ENCODE data around the gene C12orf75. TPM values are rescaled to one million over a fixed set of nuclear protein-coding genes. Genes with fewer than 3 reads are reported as not detected.

Gene C12orf75
- total RNA-seq, 1 donor = 130 TPM

GRCh38 chr12:105419606-105420005 lies 89.1 kb downstream of the C12orf75 start:
- no peak overlapping the region for H3K4me3 ChIP-seq (ENCODE audit: low read depth, low read length)
- TF ChIP-seq CTCF (IDR thresholded peaks at IDR 0.05; ENCODE audit: insufficient read depth, low read length) = no peak
- no peak for DNase-seq (ENCODE audit: low read depth)

GRCh38 chr12:105420046-105420445 lies 89.6 kb downstream of the C12orf75 start:
- no peak for DNase-seq (ENCODE audit: low read depth)
- TF ChIP-seq CTCF (IDR thresholded peaks at IDR 0.05; ENCODE audit: insufficient read depth, low read length) = no peak
- H3K4me3 ChIP-seq (ENCODE audit: low read depth, low read length) = no peak overlapping the region

GRCh38 chr12:105420659-105421240 lies 90.3 kb downstream of the C12orf75 start:
- peak; percentile 87 for DNase-seq (ENCODE audit: low read depth)
- peak; percentile 87 for TF ChIP-seq CTCF (IDR thresholded peaks at IDR 0.05; ENCODE audit: insufficient read depth, low read length)
- no peak overlapping the region for H3K4me3 ChIP-seq (ENCODE audit: low read depth, low read length)

Other genes starting within 250 kb of the C12orf75 start
- gene ALDH1L2, start 246.2 kb upstream of the C12orf75 start, total RNA-seq (ENCODE audit: low replicate concordance) = 41.5 and 79.1 TPM in 2 replicates
- 75.6 and 102 TPM in 2 replicates for gene WASHC4, start 223.0 kb upstream of the C12orf75 start, total RNA-seq (ENCODE audit: low replicate concordance)
- 48.5 and 73.0 TPM in 2 replicates for gene APPL2, start 94.5 kb upstream of the C12orf75 start, total RNA-seq (ENCODE audit: low replicate concordance)